Lung (tissue), 12 donors: ENCODE data around the gene TDRD3. TPM values are rescaled to one million over a fixed set of nuclear protein-coding genes. Genes with fewer than 3 reads are reported as not detected.

ENCODE experiments used
- ATAC-seq: fragments of 200-7000 bp; cut with Tn5 transposase; one replicate; pipeline ENCODE4 v1.9.1; 2020; ENCODE audit warnings: moderate number of reproducible peaks; ENCODE audit not compliant: insufficient read depth, low FRiP score
- DNase-seq, 3 donors: peaks; one replicate each; pipeline ENCODE4 v3.0.0-alpha.2; 2013 to 2017
- H3K27ac ChIP-seq, 2 donors: one replicate each; pipeline ENCODE4 v1.5.1; 2013; ENCODE audit warnings: mild to moderate bottlenecking in 2 of 2, moderate library complexity in 2 of 2, control low read depth in 1 of 2, inconsistent platforms in 1 of 2, low read depth in 1 of 2, low read length in 1 of 2
- H3K27me3 ChIP-seq, 3 donors: one replicate each; pipeline ENCODE4 v1.5.1; 2013; ENCODE audit warnings: low read length in 2 of 3; ENCODE audit not compliant: control insufficient read depth in 3 of 3, insufficient read depth in 3 of 3
- H3K36me3 ChIP-seq, 4 donors: one replicate each; pipeline ENCODE4 v1.5.1; 2013; ENCODE audit warnings: low read length in 4 of 4, mild to moderate bottlenecking in 1 of 4, moderate library complexity in 1 of 4; ENCODE audit not compliant: control insufficient read depth in 4 of 4, insufficient read depth in 4 of 4
- H3K4me1 ChIP-seq, 5 donors: one replicate each; pipeline ENCODE4 v1.5.1; 2013; ENCODE audit warnings: low read length in 5 of 5, mild to moderate bottlenecking in 2 of 5, moderate library complexity in 1 of 5; ENCODE audit not compliant: control insufficient read depth in 5 of 5, insufficient read depth in 5 of 5
- H3K4me3 ChIP-seq: one replicate; pipeline ENCODE4 v1.5.1; 2013; ENCODE audit warnings: mild to moderate bottlenecking, control low read depth, moderate library complexity
- H3K9ac ChIP-seq, 2 donors: one replicate each; pipeline ENCODE4 v1.5.1; 2013; ENCODE audit warnings: low read length in 2 of 2, control low read depth in 1 of 2; ENCODE audit not compliant: insufficient read depth in 1 of 2
- H3K9me3 ChIP-seq, 4 donors: one replicate each; pipeline ENCODE4 v1.5.1; 2013; ENCODE audit warnings: low read length in 3 of 4, mild to moderate bottlenecking in 1 of 4, moderate library complexity in 1 of 4; ENCODE audit not compliant: control insufficient read depth in 4 of 4, insufficient read depth in 3 of 4
- CTCF ChIP-seq: IDR thresholded peaks from 2 replicates; pipeline ENCODE4 v1.5.1; 2012; ENCODE audit warnings: mild to moderate bottlenecking; ENCODE audit errors: control extremely low read depth, extremely low read depth
- WGBS, 2 donors: extraction: QIAGEN DNeasy Blood & Tissue Kit; methylation state at CpG; one replicate each; pipeline ENCODE4 v1.1.7; 2013; 5-methylcytosine and 5-hydroxymethylcytosine counted together
- polyA plus RNA-seq, 2 donors: library from polyadenylated mRNA; stranded (reverse); fragments of 200-250 nt; gene quantifications; one replicate each; pipeline ENCODE4 v1.2.1, GENCODE V29; 2013
- total RNA-seq, 2 donors: library from RNA; depleted of rRNA in 1 of 2; stranded (reverse); fragments of >200 nt in 1 of 2; gene quantifications; one replicate each; pipeline ENCODE4 v1.2.1, GENCODE V29; 2014 to 2021
- donor health status: control.
- donor health status: control.
- donor health status: Bipolar disorder and iron deficiency.
- donor health status: healthy.
- donor health status: DM: yes; HTN: yes; CAD: no.

Gene TDRD3
- total and polyA plus RNA-seq, 4 donors, result 6.5 to 56.7 (median 19.4) TPM

GRCh38 chr13:60435762-60436374, 38.8 kb downstream of the TDRD3 start:
- Histone ChIP-seq H3K9me3 (no peaks in the 10 kb centered on the region), H3K36me3 (no peaks in the 10 kb centered on the region), H3K27ac (no peak overlapping the region), H3K4me1 (peaks cover 0 to 3% (median 0%) of the 10 kb centered on the region in 5 donors), H3K9ac (no peak overlapping the region), H3K27me3 (no peaks in the 10 kb centered on the region), H3K4me3 (no peak overlapping the region)
- no peak for ATAC-seq
- no peak for TF ChIP-seq CTCF
- WGBS, 2 donors, result 68 to 97% methylated on average over 2 of the region's 2 CpGs
- no peak for DNase-seq

GRCh38 chr13:60439201-60439600, 42.2 kb downstream of the TDRD3 start:
- no peak overlapping the region for H3K9ac ChIP-seq
- no peak overlapping the region for H3K4me3 ChIP-seq
- no peaks in the 10 kb centered on the region for H3K36me3 ChIP-seq
- ATAC-seq, result no peak
- no peak overlapping the region for H3K27ac ChIP-seq
- DNase-seq, result no peak
- 57 to 62% methylated on average over 2 of the region's 2 CpGs for WGBS, 2 donors
- no peaks in the 10 kb centered on the region for H3K4me1 ChIP-seq
- H3K27me3 ChIP-seq, result no peaks in the 10 kb centered on the region
- no peak for TF ChIP-seq CTCF
- no peaks in the 10 kb centered on the region for H3K9me3 ChIP-seq

GRCh38 chr13:60441761-60442160, 44.7 kb downstream of the TDRD3 start:
- no peak for ATAC-seq
- no peak for TF ChIP-seq CTCF
- H3K4me1 ChIP-seq, result no peaks in the 10 kb centered on the region
- no peak overlapping the region for H3K27ac ChIP-seq
- WGBS, 2 donors, result 91 to 95% methylated on average over 1 of the region's 1 CpG
- no peak for DNase-seq
- H3K27me3 ChIP-seq, result no peaks in the 10 kb centered on the region
- H3K9ac ChIP-seq, result no peak overlapping the region
- H3K36me3 ChIP-seq, result no peaks in the 10 kb centered on the region
- H3K4me3 ChIP-seq, result no peak overlapping the region
- no peaks in the 10 kb centered on the region for H3K9me3 ChIP-seq
